Body of pancreas (tissue), 4 donors: Measurements from ENCODE around the gene STIM1. TPM values are rescaled to one million over a fixed set of nuclear protein-coding genes. Genes with fewer than 3 reads are reported as not detected.

Experiments
- ATAC-seq: fragments of 150-250 bp; one replicate; pipeline ENCODE4 v1.9.1; 2016
- DNase-seq, 4 donors: peaks; one replicate each; pipeline ENCODE4 v3.0.0-alpha.2; 2019
- H3K27ac ChIP-seq, 4 donors: fragments of 200-600 bp; sonication (generic); 1 replicate in 3 of 4; 2 replicates in 1 of 4; pipeline versions ENCODE4 v1.5.1 to v1.6.1; 2016 to 2019; ENCODE audit warnings: mild to moderate bottlenecking in 1 of 4, mixed read lengths in 1 of 4, moderate library complexity in 1 of 4
- H3K27me3 ChIP-seq, 2 donors: fragments of 200-600 bp; sonication (generic); one replicate each; pipeline ENCODE4 v1.6.0; 2016; ENCODE audit warnings: mild to moderate bottlenecking in 1 of 2
- H3K36me3 ChIP-seq, 2 donors: fragments of 200-600 bp; sonication (generic); replicated peaks in 1 of 2; 2 replicates each; pipeline ENCODE4 v1.5.1; 2016; ENCODE audit warnings: low read depth in 2 of 2; ENCODE audit not compliant: insufficient read depth in 1 of 2
- H3K4me1 ChIP-seq: fragments of 200-600 bp; sonication (generic); one replicate; pipeline ENCODE4 v1.6.0; 2016
- H3K4me3 ChIP-seq, 2 donors: fragments of 200-600 bp; sonication (generic); 1 replicate in 1 of 2; 2 replicates in 1 of 2; pipeline ENCODE4 v1.5.1; 2016 to 2019
- H3K9me3 ChIP-seq, 3 donors: fragments of 200-600 bp; sonication (generic); 1 replicate in 2 of 3; 2 replicates in 1 of 3; pipeline ENCODE4 v1.5.1; 2016
- CTCF ChIP-seq, 7 experiments: fragments of 450-650 bp in 4 of 7; fragments of 200-600 bp in 3 of 7; sonication (generic) in 3 of 7; IDR thresholded peaks; one replicate each; pipeline ENCODE4 v1.5.1; 2016 to 2019; ENCODE audit warnings: antibody characterized with exemption in 7 of 7
- POLR2A ChIP-seq, 3 donors: fragments of 450-650 bp; IDR thresholded peaks; one replicate each; pipeline ENCODE4 v1.6.1; 2016; ENCODE audit warnings: antibody characterized with exemption in 3 of 3, mild to moderate bottlenecking in 2 of 3
- WGBS, 2 donors: methylation state at CpG; one replicate each; pipeline ENCODE4 v1.1.5; 2017; 5-methylcytosine and 5-hydroxymethylcytosine counted together
- intact Hi-C: fragments of 100-400 bp; cut with DNase I; formaldehyde crosslinking; loops from one replicate; pipeline ENCODE4 v1.15.1; 2023
- total RNA-seq, 2 donors: library from RNA; depleted of rRNA; stranded (reverse); fragments of >200 nt; gene quantifications; one replicate each; pipeline ENCODE4 v1.1.0, GENCODE V29; 2016

STIM1 gene
- total RNA-seq, 2 donors from 2014 or later = 20.4 to 24.6 TPM

GRCh38 chr11:3927129-3927796, 71.8 kb downstream of the STIM1 start:
- Histone ChIP-seq H3K27ac (no peak overlapping the region), H3K36me3 (no peaks in the 10 kb centered on the region), H3K4me1 (peaks cover 27% of the 10 kb centered on the region), H3K9me3 (no peaks in the 10 kb centered on the region), H3K4me3 (no peak overlapping the region), H3K27me3 (no peaks in the 10 kb centered on the region)
- TF ChIP-seq CTCF (IDR thresholded peaks at IDR 0.05) (no peak), POLR2A (IDR thresholded peaks at IDR 0.05) (no peak)
- DNase-seq (no peak), ATAC-seq (no peak)
- WGBS, 2 donors = 64 to 71% methylated on average over 6 of the region's 6 CpGs
- intact Hi-C loops = no loop called here

- 6 to 8% methylated on average over 1 of the region's 1 CpG for WGBS, 2 donors
- no peak for TF ChIP-seq POLR2A (IDR thresholded peaks at IDR 0.05)
- DNase-seq (peak in 3 of 4 donors; percentile 21 to 44 (median 41)), ATAC-seq (peak; percentile 78)
- no peaks in the 10 kb centered on the region for H3K36me3 ChIP-seq
- no peaks in the 10 kb centered on the region for H3K27me3 ChIP-seq
- H3K4me3 ChIP-seq = no peak overlapping the region
- H3K27ac ChIP-seq = peak overlapping the region; percentile 28 to 67 (median 43)
- intact Hi-C loops = no loop called here
- H3K9me3 ChIP-seq = no peaks in the 10 kb centered on the region
- H3K4me1 ChIP-seq = peaks cover 27% of the 10 kb centered on the region
These were observed 73.8 kb downstream of the STIM1 start for GRCh38 chr11:3929232-3929631.

- intact Hi-C loops = no loop called here
- 44 to 49% methylated on average over 6 to 8 of the region's 8 CpGs for WGBS, 2 donors
- H3K4me3 ChIP-seq = no peak overlapping the region
- no peaks in the 10 kb centered on the region for H3K36me3 ChIP-seq
- H3K27me3 ChIP-seq = no peaks in the 10 kb centered on the region
- peaks cover 27% of the 10 kb centered on the region for H3K4me1 ChIP-seq
- no peaks in the 10 kb centered on the region for H3K9me3 ChIP-seq
- TF ChIP-seq CTCF (IDR thresholded peaks at IDR 0.05) = no peak
- TF ChIP-seq POLR2A (IDR thresholded peaks at IDR 0.05) = no peak
- DNase-seq (peak; percentile 26 to 42 (median 39)), ATAC-seq (peak; percentile 76)
- H3K27ac ChIP-seq = peak overlapping the region; percentile 28 to 67 (median 43)
These were observed 74.2 kb downstream of the STIM1 start for GRCh38 chr11:3929649-3930048.

- H3K4me1 ChIP-seq = peaks cover 27% of the 10 kb centered on the region
These were observed 77.2 kb downstream of the STIM1 start for GRCh38 chr11:3932698-3933097.

GRCh38 chr11:3933165-3933628, 77.7 kb downstream of the STIM1 start:
- H3K4me1 ChIP-seq = peaks cover 26% of the 10 kb centered on the region
- no peak for ATAC-seq
- no peaks in the 10 kb centered on the region for H3K27me3 ChIP-seq
- H3K27ac ChIP-seq = no peak overlapping the region
- 60 to 100% methylated on average over 1 of the region's 1 CpG for WGBS, 2 donors
- TF ChIP-seq CTCF (IDR thresholded peaks at IDR 0.05) (no peak), POLR2A (IDR thresholded peaks at IDR 0.05) (no peak)
- no peak for DNase-seq
- H3K9me3 ChIP-seq = no peaks in the 10 kb centered on the region
- no peaks in the 10 kb centered on the region for H3K36me3 ChIP-seq
- H3K4me3 ChIP-seq = no peak overlapping the region
- intact Hi-C loops = no loop called here

More at GRCh38 chr11:3932698-3933097, 77.2 kb downstream of the STIM1 start:
- no peak overlapping the region for H3K4me3 ChIP-seq
- H3K9me3 ChIP-seq = no peaks in the 10 kb centered on the region
- no peaks in the 10 kb centered on the region for H3K27me3 ChIP-seq
- H3K27ac ChIP-seq = no peak overlapping the region
- no peaks in the 10 kb centered on the region for H3K36me3 ChIP-seq
- intact Hi-C loops = no loop called here
- ATAC-seq (no peak), DNase-seq (no peak)
- 93 to 100% methylated on average over 2 of the region's 2 CpGs for WGBS, 2 donors
- TF ChIP-seq POLR2A (IDR thresholded peaks at IDR 0.05) = no peak
- TF ChIP-seq CTCF (IDR thresholded peaks at IDR 0.05) = no peak
